ENCODE results near the gene TRIO.

Gene TRIO

GRCh38 chr5:14402424-14402823, 259.3 kb downstream of the TRIO start:
- no peak for DNase-seq

GRCh38 chr5:14404780-14405179, 261.6 kb downstream of the TRIO start:
- no peak for DNase-seq

GRCh38 chr5:14405267-14405666, 262.1 kb downstream of the TRIO start:
- no peak for DNase-seq

GRCh38 chr5:14405706-14406553, 262.8 kb downstream of the TRIO start:
- peak; percentile 32 for DNase-seq

- DNase-seq: no peak
These were observed 263.4 kb downstream of the TRIO start for GRCh38 chr5:14406554-14406849.

GRCh38 chr5:14407051-14407450, 263.9 kb downstream of the TRIO start:
- no peak for DNase-seq

- DNase-seq: no peak
These were observed 264.6 kb downstream of the TRIO start for GRCh38 chr5:14407746-14408175.

GRCh38 chr5:14408969-14409586, 265.9 kb downstream of the TRIO start:
- DNase-seq: no peak

- no peak for DNase-seq
These were observed 266.9 kb downstream of the TRIO start for GRCh38 chr5:14410068-14410393.

GRCh38 chr5:14410394-14411201, 267.5 kb downstream of the TRIO start:
- DNase-seq: no peak

- no peak for DNase-seq
These were observed 268.1 kb downstream of the TRIO start for GRCh38 chr5:14411216-14411615.

- DNase-seq: no peak
These were observed 270.2 kb downstream of the TRIO start for GRCh38 chr5:14413331-14413750.

- no peak for DNase-seq
These were observed 270.9 kb downstream of the TRIO start for GRCh38 chr5:14414007-14414406.

GRCh38 chr5:14414656-14415023, 271.5 kb downstream of the TRIO start:
- no peak for DNase-seq

GRCh38 chr5:14415024-14415697, 272.0 kb downstream of the TRIO start:
- DNase-seq: no peak

GRCh38 chr5:14415698-14416074, 272.5 kb downstream of the TRIO start:
- no peak for DNase-seq

- no peak for DNase-seq
These were observed 273.6 kb downstream of the TRIO start for GRCh38 chr5:14416621-14417275.

- DNase-seq: no peak
These were observed 274.2 kb downstream of the TRIO start for GRCh38 chr5:14417276-14417730.

- DNase-seq: no peak
These were observed 274.9 kb downstream of the TRIO start for GRCh38 chr5:14417792-14418765.

GRCh38 chr5:14419686-14420085, 276.5 kb downstream of the TRIO start:
- no peak for DNase-seq

GRCh38 chr5:14420101-14420811, 277.1 kb downstream of the TRIO start:
- no peak for DNase-seq

All from NCI-H748 treated with DMSO at 0.1 percent for 48 hours (cell line).